SK-N-MC (cell line): ENCODE measurements around the gene C1orf122.

Experiments
- EZH2 ChIP-seq: fragments of 200-600 bp; sonication (generic); IDR thresholded peaks from one replicate; pipeline ENCODE4 v1.6.1; 2017; ENCODE audit warnings: antibody characterized with exemption
- POLR2AphosphoS5 ChIP-seq: IDR thresholded peaks from 2 replicates; pipeline ENCODE4 v1.6.1; 2012; ENCODE audit warnings: mild to moderate bottlenecking, low read depth, low read length, borderline replicate concordance

DNA sequence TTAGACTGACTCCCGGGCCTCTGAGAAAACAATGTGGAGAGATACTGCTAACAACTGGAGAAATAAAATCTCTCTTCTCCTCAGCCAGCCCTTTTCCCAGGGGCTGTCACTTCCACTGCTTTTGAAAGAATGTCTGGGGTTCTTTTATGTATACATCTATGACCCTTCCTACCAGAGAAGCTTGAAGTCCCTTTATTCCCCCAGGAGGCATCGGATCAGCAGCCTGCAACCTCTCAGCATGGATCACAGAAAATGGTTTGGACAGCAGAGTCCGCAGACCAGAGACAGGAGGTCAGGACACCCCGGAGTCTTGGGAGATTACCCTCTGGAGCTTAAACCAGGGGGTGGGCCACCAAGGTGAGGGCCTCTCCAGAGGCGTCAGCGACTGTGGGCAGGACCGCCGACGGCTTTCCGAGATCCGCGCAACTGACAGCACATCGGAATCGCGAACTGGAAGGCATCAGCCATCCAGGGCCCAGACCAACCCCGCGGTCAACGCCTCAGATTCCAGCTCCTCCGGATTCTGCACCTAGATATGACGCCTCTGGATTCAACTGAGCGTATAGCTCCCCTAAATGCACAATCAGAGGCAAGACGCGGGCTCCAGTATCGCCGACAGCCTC, 43.7 kb upstream of the C1orf122 start:
- no peak for TF ChIP-seq EZH2
- no peak for TF ChIP-seq POLR2AphosphoS5
